ENCODE data around the gene CRYGS.

- TF ChIP-seq, protein P1, sequence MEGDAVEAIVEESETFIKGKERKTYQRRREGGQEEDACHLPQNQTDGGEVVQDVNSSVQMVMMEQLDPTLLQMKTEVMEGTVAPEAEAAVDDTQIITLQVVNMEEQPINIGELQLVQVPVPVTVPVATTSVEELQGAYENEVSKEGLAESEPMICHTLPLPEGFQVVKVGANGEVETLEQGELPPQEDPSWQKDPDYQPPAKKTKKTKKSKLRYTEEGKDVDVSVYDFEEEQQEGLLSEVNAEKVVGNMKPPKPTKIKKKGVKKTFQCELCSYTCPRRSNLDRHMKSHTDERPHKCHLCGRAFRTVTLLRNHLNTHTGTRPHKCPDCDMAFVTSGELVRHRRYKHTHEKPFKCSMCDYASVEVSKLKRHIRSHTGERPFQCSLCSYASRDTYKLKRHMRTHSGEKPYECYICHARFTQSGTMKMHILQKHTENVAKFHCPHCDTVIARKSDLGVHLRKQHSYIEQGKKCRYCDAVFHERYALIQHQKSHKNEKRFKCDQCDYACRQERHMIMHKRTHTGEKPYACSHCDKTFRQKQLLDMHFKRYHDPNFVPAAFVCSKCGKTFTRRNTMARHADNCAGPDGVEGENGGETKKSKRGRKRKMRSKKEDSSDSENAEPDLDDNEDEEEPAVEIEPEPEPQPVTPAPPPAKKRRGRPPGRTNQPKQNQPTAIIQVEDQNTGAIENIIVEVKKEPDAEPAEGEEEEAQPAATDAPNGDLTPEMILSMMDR (IDR thresholded peaks at IDR 0.05) = no peak
- TF ChIP-seq POLR2A (IDR thresholded peaks at IDR 0.05) = no peak
Observed at GRCh38 chr3:186514296-186515002, 29.7 kb downstream of the CRYGS start.

All from uterus (tissue), 2 donors.